Upper lobe of left lung (tissue), 6 donors: Measurements from ENCODE around the gene SMC6. TPM values are rescaled to one million over a fixed set of nuclear protein-coding genes. Genes with fewer than 3 reads are reported as not detected.

Experiments used
- ATAC-seq, 2 donors: fragments of 200-7000 bp; cut with Tn5 transposase; one replicate each; pipeline ENCODE4 v1.9.1; 2022; ENCODE audit warnings: mild to moderate bottlenecking in 2 of 2, moderate library complexity in 2 of 2; ENCODE audit not compliant: low FRiP score in 2 of 2
- DNase-seq, 2 donors: peaks; one replicate each; pipeline ENCODE4 v3.0.0-alpha.2; 2019 to 2020
- H3K27ac ChIP-seq, 4 donors: fragments of 200-600 bp; sonication (generic); one replicate each; pipeline ENCODE4 v1.5.1; 2016 to 2019
- H3K27me3 ChIP-seq, 4 donors: fragments of 200-600 bp; sonication (generic); one replicate each; pipeline ENCODE4 v1.5.1; 2017 to 2019
- H3K36me3 ChIP-seq, 4 donors: fragments of 200-600 bp; sonication (generic); one replicate each; pipeline ENCODE4 v1.5.1; 2016 to 2019
- H3K4me1 ChIP-seq, 4 donors: fragments of 200-600 bp; sonication (generic); one replicate each; pipeline ENCODE4 v1.5.1; 2018 to 2019
- H3K4me3 ChIP-seq, 4 donors: fragments of 200-600 bp; sonication (generic); one replicate each; pipeline ENCODE4 v1.5.1; 2017 to 2019; ENCODE audit warnings: mild to moderate bottlenecking in 2 of 4, moderate library complexity in 1 of 4
- H3K9me3 ChIP-seq, 4 donors: fragments of 200-600 bp; sonication (generic); one replicate each; pipeline ENCODE4 v1.5.1; 2018 to 2019
- CTCF ChIP-seq, 6 experiments: fragments of 450-650 bp in 4 of 6; fragments of 200-600 bp in 2 of 6; sonication (generic) in 2 of 6; IDR thresholded peaks; one replicate each; pipeline ENCODE4 v1.5.1; 2016 to 2019; ENCODE audit warnings: antibody characterized with exemption in 6 of 6
- EP300 ChIP-seq, 4 donors: sonication (generic); formaldehyde crosslinking; IDR thresholded peaks; one replicate each; pipeline ENCODE4 v1.5.1; 2017; ENCODE audit warnings: antibody characterized with exemption in 4 of 4, control low read depth in 2 of 4
- POLR2A ChIP-seq, 4 donors: fragments of 450-650 bp; IDR thresholded peaks; one replicate each; pipeline ENCODE4 v1.5.1; 2016 to 2017; ENCODE audit warnings: antibody characterized with exemption in 4 of 4, mild to moderate bottlenecking in 2 of 4
- POLR2AphosphoS5 ChIP-seq, 2 donors: sonication (generic); formaldehyde crosslinking; IDR thresholded peaks; one replicate each; pipeline ENCODE4 v1.5.1; 2017; ENCODE audit warnings: antibody characterized with exemption in 2 of 2
- WGBS, 2 donors: methylation state at CpG; one replicate each; pipeline ENCODE4 v1.1.5; 2017 to 2018; 5-methylcytosine and 5-hydroxymethylcytosine counted together
- total RNA-seq, 6 donors: library from RNA; depleted of rRNA in 4 of 6; stranded (reverse); fragments of >200 nt in 4 of 6; gene quantifications; one replicate each; pipeline versions ENCODE4 v1.1.0 to v1.2.1, GENCODE V29; 2016 to 2021
- donor health status: DM: no; HTN: no; CAD: no; lungs with moderate emphysema.
- donor health status: DM: no; HTN: yes; CAD: no; lungs with severe emphysema.

Gene SMC6
- total RNA-seq, 6 donors from 2014 or later, result 5.8 to 30.8 (median 13.6) TPM

DNA sequence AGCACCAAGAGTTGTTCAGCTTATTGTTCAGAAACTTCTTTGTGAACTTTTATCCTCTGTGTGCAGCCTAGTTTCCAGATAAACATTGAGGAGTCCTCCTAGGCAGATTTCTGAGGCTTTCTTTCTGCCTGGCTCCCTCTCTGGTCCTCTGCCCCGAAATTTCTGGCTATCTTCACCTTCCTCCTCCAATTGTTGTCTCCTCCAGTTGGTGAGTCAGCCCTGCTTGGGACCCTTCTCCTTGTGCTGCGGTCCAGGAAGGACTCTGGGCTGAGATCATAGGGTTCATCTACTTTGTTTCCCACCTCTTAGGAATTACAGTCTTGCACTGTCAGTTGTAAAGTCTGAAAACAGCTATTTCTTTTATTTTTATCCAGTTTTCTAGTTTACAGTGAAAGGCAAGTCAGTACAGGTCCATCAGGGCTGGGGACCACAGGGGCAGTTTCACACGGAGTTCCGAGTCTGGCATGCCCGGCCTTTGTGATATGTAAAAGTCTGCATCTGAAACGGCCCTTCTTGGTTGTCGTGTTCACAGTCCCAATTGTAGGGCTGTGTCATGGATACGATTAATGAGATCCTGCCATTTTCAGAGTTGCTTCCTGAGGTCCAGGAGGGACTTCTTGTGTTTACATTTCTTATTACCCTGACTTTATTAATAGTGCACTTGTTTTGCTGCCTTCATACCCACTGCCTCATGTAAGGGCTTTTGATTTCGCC lies 100.8 kb downstream of the SMC6 start:
- Histone ChIP-seq H3K4me3 (no peak overlapping the region), H3K9me3 (no peaks in the 10 kb centered on the region), H3K36me3 (no peaks in the 10 kb centered on the region), H3K27ac (no peak overlapping the region), H3K27me3 (no peaks in the 10 kb centered on the region), H3K4me1 (no peaks in the 10 kb centered on the region)
- WGBS, 2 donors, result 67 to 71% methylated on average over 9 of the region's 9 CpGs
- ATAC-seq (peak in 1 of 2 donors; percentile 49), DNase-seq (no peak)
- TF ChIP-seq POLR2AphosphoS5 (IDR thresholded peaks at IDR 0.05) (no peak), EP300 (IDR thresholded peaks at IDR 0.05) (no peak), POLR2A (IDR thresholded peaks at IDR 0.05) (no peak), CTCF (IDR thresholded peaks at IDR 0.05) (no peak)

- ATAC-seq, result no peak
- H3K36me3 ChIP-seq, result no peaks in the 10 kb centered on the region
- H3K27ac ChIP-seq, result no peak overlapping the region
- DNase-seq, result no peak
- WGBS, 2 donors, result 93 to 100% methylated on average over 8 to 11 of the region's 11 CpGs
- peaks cover 0 to 11% (median 4%) of the 10 kb centered on the region in 4 donors for H3K4me1 ChIP-seq
- H3K27me3 ChIP-seq, result no peaks in the 10 kb centered on the region
- TF ChIP-seq CTCF (IDR thresholded peaks at IDR 0.05), result no peak
- no peak for TF ChIP-seq POLR2AphosphoS5 (IDR thresholded peaks at IDR 0.05)
- no peak for TF ChIP-seq EP300 (IDR thresholded peaks at IDR 0.05)
- no peak for TF ChIP-seq POLR2A (IDR thresholded peaks at IDR 0.05)
- H3K9me3 ChIP-seq, result no peaks in the 10 kb centered on the region
- no peak overlapping the region for H3K4me3 ChIP-seq
Measured at GRCh38 chr2:17649026-17649425, 104.6 kb downstream of the SMC6 start.

- Histone ChIP-seq H3K27ac (no peak overlapping the region), H3K27me3 (no peaks in the 10 kb centered on the region), H3K4me1 (peaks cover 0 to 13% (median 4%) of the 10 kb centered on the region in 4 donors), H3K36me3 (no peaks in the 10 kb centered on the region), H3K4me3 (no peak overlapping the region), H3K9me3 (no peaks in the 10 kb centered on the region)
- no peak for TF ChIP-seq CTCF (IDR thresholded peaks at IDR 0.05)
- DNase-seq (no peak), ATAC-seq (no peak)
- WGBS, 2 donors, result 71 to 92% methylated on average over 1 of the region's 1 CpG
Measured at GRCh38 chr2:17648581-17648980, 105.0 kb downstream of the SMC6 start.

DNA sequence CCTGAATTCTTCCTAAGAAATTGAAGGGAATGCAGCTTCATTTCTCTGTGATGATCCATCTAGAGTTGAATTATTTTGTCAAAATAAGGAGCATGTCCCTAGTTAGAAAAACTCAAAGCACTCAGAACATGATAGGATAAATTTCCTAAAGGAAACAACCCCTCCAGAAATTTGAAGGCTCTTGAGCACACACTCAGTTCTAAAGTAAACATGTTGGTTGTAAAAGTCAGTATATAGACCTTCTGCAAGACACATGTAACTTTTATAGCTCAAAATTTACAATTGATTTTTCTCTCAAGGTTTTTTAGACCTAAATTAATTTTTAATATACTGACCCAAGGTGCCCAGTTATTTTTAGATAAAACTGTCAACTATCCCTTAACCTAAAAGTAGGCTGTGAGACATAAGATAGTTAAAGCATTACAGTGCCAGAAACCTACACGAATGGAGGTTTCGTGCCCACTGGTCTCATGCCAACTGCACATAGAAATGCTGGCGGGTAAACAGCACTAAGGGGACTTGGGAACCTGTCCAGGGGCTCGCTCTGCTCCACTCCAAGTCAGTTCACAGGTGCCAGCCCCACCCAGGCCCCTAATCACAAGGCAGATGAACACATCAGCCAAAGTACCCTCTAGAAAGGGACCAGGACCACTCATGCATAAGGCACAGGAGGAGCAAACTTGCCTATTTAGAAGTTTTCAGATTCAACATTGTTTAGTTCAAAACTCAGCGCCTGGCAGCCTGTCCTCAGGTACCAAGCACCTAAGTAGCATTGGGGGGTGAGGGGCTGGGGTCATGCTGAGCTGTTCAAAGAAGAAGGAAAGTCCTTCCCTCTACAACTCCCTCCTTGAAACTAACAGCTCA lies 106.5 kb downstream of the SMC6 start:
- Histone ChIP-seq H3K4me3 (no peak overlapping the region), H3K27ac (no peak overlapping the region), H3K36me3 (no peaks in the 10 kb centered on the region), H3K4me1 (peaks cover 0 to 14% (median 4%) of the 10 kb centered on the region in 4 donors), H3K27me3 (no peaks in the 10 kb centered on the region), H3K9me3 (no peaks in the 10 kb centered on the region)
- 55 to 56% methylated on average over 5 of the region's 5 CpGs for WGBS, 2 donors
- DNase-seq (no peak), ATAC-seq (no peak)
- TF ChIP-seq POLR2A (IDR thresholded peaks at IDR 0.05) (no peak), POLR2AphosphoS5 (IDR thresholded peaks at IDR 0.05) (no peak), EP300 (IDR thresholded peaks at IDR 0.05) (no peak), CTCF (IDR thresholded peaks at IDR 0.05) (no peak)
